ENCODE data around the gene AEBP2.

Gene AEBP2

DNA sequence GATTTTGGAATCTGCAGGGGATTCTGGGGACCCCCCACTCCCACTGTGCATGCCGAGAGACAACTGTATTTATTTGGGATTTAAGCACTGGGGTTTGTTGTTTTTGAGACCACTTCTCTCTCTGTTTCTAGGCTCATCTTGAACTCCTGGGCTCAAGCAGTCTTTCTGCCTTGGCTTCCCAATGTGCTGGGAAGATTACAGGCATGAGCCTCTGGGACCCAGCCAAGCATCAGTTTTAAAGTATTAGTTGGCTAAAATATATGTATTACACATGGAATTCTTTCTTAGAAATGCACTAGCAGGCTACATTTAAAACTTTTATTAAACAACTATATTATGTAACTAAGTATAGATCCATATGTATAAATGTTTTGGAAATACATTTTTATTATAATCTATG is 78.3 kb downstream of the AEBP2 start:
- DNase-seq, result no peak

DNA sequence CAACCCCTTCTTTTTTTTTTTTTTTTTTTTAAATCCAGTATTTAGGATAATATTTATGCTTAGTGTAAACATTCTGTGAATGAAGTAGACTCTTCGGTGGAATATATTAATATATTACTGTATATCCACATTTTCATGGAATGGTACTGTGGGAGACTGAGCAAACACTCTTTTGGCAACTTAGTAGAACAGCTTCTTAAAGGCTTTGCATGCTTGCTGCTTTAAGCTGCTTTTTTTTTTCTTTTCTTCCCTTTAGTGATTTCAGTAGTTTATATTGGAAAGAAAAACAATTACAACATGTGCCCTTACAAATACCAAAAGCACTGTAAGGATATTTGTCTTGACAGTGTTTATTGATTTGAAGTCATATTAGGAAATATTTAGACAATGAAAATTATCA is 78.9 kb downstream of the AEBP2 start:
- no peak for DNase-seq

DNA sequence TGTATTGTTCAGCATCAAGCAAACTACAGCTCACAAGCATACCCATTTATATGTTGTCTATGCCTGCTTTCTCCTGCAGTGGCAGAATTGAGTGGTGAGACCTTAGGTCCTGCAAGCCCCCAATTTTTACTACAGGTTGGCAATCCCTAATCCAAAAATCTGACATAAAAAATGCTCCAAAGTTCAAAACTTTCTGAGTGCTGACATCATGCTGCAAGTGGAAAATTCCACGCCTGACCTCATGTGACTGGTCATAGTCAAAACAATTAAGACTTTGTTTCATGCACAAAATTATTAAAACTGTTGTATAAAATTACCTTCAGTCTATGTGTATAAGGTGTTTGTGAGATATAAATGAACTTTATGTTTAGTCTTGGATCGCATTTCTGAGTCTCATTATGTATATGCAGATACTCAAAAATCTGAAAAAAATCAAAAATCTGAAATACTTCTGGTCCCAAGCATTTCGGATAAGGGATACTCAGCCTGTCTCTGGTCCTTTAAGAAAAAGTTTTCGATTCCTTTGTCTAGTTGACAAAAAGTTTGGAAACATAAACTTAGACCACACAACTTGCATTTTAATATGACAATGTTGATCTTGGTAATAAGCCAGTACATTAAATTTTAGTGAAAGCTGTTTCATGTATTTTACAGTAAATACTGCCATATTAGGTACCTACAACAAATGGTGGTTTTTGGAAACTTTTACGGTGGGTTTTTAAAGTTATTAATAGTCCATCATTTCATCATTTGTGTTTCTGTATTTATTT is 81.5 kb downstream of the AEBP2 start:
- no peak for DNase-seq

DNA sequence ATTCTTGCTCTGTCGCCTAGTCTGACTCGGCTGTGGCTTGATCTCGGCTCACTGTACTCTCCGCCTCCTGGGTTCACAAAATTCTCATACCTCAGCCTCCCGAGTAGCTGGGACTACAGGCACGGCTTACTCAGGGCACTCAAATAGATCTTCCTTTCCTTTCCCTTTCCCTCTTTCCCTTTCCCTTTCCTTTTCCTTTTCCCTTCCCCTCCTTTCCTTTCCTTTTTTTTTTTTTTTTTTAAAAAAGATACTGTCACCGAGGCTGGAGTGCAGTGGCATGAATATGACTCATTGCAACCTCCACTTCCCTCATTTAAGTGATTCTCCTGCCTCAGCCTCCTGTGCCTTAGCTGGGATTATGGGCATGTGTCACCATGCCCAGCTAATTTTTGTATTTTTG is 86.0 kb downstream of the AEBP2 start:
- DNase-seq, result no peak

DNA sequence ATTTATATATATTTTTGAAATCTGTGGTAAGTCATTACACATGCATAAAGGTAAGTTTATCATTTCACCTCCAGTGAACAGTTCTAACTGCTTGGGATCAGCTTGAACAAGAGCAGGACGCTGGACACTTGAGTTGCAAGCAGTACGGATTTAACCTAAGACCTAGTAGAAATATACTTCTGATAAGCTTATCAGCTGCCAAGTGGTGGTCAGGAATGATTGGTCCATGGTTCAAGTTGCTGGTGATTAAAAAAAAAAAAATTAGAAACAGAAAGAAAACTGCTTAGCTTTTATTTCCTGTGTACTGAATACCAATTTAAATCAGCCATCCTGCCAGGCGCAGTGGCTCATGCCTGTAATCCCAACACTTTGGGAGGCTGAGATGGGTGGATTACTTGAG is 88.6 kb downstream of the AEBP2 start:
- DNase-seq, result no peak

DNA sequence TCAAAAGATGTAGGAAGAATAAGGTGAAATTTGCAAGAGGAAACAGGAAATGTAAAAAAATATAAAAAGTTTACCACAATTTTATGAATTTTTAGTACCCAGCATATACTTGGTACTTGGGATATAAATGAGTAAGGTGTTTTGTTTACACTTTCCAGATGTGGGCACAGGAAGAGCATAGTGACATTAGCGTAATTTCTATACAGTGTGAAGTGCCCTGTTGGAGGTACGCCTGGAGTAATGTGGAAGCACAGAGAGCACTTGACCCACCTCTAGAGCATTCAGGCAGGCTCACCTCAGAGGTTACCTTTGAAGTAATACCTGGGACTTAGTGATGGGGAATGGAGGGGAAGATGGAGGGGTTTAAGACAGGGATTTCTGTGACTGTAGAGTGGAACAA is 89.5 kb downstream of the AEBP2 start:
- no peak for DNase-seq

DNA sequence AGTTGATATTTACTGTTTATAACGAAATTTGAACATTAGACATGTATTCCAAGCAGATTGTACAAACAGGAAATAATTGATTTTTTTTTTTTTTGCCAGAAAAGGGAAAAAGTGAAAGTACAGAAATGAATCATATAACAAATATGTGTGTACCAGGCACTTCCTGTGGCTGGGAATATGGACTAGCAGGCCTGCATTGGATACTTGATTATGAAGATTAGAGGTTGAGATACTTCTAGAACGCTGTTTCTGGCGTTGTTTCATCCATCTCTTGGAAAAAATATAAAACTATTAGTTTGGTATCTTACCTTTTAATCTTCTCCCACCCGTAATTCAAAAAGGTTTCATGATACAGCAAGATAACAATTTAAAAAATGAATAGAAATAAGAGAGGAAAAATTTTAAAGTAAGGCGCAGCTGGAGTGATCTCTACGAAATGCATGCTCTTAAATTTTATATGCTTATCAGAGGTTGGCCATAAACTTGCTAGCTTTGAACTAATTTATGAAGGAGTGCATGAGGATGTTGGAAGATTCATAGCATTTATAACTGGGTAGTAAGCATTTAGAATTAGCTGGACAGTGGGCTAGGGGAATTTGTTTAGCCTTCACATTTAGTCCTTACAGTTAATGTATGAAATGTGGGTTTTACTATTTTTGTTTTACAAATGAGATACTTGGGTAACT is 90.8 kb downstream of the AEBP2 start:
- DNase-seq, result peak in 1 of 5 experiments; percentile 13

DNA sequence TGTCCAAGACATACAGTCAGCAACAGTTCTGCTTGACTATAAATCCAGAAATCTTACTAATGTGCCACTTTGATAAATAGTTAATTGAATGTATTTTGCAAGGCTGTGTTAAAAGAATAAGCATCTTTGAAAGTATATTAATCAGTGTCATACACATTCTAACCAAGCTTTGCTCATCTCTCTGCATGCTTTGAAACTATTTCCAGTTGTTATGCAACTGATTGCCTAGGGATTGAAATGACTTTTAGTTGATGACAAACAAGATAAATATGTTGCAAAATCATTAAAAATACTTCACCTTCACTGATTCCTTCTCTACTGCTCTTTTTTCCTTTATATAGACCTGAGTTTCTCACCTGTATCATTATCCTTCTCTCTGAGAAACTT is 91.3 kb downstream of the AEBP2 start:
- no peak for DNase-seq

DNA sequence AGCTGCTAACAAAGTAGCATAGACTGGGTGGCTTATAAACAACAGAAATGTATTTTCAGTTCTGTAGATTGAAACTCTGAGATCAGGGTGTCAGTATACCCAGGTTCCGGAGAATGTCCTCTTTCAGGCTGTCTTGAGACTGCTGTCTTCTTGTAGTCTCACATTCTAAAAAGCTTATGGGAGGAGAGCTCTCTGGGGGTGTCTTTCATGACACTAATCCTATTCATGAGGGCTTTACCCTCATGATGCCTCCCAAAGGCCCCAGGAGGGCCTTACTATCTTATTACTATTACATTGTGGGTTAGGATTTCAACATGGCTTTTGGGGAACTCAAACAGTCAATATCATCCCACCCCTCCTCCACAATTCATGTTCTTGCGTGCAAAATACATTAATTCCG is 94.3 kb downstream of the AEBP2 start:
- no peak for DNase-seq

DNA sequence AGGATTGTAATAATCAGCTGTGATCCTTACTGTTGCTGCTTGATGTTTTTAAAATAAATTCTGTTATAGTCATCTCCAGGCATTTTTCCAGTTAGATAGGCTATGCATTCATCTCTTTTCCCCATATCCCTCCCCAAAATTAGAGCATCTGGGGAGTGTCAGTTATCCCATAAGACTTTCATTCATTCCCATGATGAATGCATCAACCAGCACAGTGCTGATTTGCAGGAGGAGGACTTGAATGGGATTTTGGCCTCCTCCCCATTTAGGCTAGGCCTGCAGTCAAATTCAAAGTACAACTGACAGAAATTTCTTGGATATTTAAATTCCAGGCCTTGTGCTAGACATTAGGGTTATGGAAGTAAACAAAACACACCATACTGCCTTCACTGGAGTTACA is 99.8 kb downstream of the AEBP2 start:
- DNase-seq, result no peak

DNA sequence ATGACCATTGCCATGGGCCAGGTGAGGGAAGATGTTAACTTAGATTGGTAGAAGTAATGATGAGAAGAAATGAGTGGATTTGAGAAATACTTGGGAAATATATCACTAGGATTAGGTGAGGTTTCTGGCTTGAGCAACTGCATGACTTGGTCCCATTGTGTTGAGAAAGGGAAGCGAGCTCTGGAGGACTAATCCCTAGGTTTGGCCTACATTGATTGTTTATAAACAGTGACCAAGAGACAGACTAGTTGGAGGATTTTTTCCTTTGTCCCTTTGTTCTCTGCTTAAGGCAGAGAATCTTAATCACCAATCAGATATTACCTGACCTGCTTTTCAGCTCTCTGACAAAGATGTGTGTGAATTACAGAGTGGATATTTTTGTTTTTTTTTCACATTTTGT is 100.5 kb downstream of the AEBP2 start:
- DNase-seq, result no peak

DNA sequence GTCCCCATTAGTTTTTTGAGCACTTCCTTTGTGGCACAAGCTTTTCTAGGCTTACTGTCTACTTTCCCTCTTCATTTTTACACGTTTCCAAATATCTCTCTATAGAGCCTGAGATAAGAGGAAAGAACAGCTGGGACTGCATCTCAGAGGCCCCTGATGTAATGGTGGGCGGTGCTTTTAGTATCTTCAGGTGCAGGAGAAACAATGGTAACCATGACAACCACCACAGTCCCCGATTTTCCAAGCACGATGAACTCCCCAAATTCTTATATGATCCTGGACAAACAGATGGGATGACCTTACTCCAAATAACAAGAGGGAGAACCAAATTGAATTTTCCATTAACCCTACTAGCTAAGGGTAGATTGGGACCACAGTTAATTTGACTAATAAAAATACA is 103.3 kb downstream of the AEBP2 start:
- no peak for DNase-seq

DNA sequence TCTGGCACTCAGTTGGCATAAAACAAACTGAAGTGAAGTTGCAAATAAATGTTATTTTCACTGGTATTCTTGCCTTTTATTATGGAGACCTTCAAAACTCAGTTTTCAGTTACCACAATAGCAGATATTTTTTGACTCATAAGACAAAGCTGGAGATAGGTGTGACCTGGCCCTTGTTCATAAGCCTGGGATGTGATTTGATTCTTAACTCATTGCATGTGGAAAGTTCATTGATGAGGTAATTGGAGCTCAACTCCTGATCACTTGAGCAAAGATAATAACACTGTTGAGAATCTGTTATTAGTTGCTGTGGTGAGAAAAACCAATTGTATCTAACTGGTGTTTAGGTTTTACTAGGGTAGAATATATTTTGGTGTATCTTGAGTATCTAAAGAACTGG is 105.1 kb downstream of the AEBP2 start:
- no peak for DNase-seq

DNA sequence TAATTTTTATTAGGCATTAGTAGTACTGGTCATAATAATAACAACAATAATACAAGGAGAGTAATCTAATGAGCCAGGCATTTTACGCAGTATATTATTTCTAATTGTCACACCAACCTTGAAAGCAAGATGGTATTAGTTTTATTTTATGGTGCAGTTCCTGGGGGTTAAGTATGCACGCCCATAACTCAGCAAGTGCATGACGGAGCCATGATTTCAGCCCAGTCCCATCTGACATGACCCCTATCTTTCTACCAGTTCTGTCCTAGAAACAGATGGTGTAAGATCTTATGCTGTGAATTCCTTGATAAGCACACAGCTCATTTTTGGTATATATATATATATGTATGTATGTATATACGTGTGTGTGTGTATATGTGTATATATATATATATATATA is 106.0 kb downstream of the AEBP2 start:
- no peak for DNase-seq

DNA sequence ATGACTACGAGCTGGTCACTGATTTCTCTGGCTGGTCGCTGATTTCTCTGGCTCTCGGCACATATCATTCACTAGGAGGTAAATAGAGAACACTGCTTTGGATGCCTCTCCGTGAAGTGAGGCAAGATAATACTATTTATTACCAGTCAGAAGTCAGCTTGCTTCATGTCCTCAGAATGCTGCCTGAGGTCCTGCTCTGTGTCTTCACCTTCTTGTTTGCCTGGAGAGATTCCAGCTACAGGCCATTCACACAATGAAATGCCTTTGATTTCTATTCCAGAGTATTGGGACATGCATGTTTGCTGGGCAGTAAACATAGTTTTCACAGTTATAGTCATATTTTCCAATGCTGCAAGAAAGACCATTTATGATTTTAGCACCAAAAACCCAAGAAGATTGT is 106.7 kb downstream of the AEBP2 start:
- DNase-seq, result no peak

DNA sequence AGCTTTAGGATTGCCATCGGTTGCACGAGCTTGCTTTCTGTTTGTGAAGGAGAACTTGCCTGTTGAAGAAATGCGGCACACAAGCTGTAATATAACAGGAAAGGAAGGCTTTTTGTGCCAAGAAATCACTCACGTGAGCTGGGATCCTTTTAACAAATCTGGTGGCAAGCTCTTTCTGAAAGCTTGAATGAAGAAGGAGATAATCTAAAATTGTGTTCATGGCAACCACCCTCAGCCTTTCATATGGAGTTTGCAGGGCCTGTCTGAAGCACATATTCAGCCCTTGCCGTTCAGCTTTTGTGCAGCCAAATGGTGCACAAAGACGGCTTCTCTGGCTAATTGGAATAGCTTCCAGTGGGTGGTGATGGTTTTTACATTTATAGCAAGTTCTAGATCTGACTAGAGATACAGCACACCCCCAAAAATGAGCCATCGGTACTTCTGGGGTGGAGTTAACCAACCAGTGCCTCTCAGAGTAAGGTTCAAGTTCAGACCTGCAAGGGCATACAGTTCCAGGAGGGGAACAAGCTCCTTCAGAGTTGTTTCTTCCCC is 107.4 kb downstream of the AEBP2 start:
- no peak for DNase-seq

DNA sequence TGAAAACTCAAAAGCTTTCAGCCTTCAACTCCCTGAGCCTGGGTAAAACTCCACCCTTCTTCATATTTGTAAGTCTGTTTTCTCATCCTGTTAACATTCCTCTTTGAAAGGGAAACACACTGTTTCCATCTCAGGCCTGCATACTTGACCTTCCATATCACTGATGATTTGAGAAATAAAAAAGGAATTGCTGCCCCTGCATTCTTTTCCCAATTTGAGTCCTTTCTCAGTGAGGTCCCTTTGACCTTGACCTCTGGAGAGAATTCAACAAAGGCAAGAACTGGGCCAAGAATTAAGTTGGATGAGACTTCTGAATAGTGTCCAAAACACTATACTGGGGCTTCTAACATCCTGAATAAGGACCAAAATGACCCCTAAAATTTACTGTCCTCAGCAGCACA is 108.0 kb downstream of the AEBP2 start:
- DNase-seq, result no peak

DNA sequence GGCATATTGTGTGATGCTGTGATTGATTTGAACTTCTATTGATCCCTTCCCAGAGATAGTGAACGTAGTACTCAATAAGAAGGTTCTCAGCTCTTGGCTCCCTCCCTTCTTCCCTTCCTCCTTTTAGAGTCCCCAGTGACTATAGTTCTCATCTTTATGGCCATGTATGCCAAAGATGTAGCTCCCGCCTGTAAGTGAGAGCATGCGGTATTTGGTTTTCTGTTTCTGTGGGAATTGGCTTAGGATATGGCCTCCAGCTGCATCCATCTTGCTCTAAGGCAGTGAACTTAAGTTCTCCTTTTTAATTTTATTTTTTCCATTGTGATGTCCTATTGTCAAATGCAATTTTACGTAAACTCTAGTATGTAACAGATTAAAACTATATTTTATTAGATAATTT is 109.5 kb downstream of the AEBP2 start:
- no peak for DNase-seq

DNA sequence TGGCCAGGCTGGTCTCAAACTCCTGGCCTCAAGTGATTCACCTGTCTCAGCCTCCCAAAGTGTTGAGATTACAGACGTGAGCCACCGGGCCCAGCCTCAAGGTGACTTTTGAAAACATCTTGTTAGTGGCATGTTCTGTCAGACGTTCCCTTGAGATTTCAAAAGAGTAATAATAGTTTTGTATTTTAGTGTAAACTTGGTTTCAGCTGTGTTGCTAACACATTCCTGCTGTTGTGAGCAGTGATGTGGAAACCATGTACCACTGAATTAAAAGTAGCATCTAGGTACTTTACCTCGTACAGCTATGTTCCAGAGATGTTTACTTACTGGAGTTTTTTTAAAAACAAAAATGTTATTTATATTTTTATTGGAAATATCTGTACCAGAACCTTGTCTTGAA is 111.3 kb downstream of the AEBP2 start:
- DNase-seq, result no peak

DNA sequence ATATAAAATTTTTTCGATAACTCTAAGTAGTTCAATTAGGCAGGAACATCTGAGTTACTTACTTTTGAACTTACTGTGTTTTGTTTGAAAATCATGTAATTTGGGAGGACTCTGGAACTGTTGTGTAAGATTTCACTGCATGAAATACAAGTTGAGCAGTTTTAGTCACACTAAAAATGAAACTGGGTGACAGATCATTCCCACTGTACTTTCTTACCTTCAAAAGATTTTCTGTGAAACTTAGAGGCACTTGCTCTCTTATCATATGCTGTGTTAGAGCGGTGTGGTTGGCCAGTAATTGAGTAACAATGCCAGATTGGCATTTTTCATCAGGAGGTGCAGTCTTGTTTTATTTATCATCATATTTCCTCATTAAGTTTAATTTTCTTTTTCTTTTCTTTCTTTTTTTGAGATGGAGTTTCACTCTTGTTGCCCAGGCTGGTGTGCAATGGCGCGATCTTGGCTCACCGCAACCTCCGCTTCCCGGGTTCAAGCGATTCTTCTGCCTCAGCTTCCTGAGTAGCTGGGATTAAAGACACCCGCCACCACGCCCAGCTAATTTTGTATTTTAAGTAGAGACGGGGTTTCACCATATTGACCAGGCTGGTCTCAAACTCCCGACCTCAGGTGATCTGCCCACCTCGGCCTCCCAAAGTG is 113.3 kb downstream of the AEBP2 start:
- DNase-seq, result peak in 1 of 5 experiments; percentile 69

DNA sequence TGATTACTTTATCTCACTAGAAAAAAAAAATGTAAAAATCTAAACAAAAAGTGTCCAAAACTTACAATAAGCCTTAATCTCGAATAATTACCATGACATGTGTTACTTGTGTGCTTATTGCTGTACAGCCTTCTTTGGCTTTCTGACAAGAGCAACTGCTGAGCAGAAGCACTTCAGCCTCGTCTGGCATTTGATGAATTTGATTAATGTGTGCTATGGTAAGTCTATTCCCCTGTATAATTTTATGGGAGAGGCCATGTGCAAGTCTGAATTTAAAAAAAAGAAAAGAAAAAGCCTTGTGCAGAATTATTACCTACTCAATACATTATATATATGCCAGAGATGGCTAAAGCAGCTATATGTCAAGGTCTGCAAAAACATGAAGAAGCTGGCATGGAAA is 113.9 kb downstream of the AEBP2 start:
- peak in 1 of 5 experiments; percentile 14 for DNase-seq

DNA sequence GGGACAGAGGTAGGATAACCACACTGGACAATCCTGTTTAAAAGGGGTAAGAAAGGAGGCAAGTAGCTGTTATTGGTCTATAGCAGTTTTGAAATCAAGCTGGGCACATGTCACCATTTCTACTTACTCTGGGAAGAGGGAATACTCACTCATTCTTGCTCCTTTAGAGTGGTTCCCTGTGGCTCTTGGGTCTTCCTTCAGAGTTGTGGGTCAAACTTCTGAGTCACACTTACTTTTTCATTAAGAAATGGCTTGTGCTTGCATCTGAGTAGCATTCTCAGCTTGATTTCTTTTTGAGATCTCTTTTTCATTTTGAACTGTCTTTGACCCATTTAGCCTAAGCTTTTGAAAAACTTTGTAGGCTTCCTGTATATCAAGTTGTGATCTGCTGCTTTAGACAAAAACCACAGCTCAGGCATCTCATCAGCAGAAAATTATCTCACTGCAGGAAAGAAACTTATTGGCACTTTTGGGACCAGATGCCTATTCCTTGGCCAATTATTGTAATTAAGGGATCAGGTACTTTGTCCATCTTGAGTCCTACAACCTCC is 122.2 kb downstream of the AEBP2 start:
- no peak for DNase-seq

Measured in T-helper 2 cell (primary cell).